ENCODE data around the gene DNAJC11. TPM values are rescaled to one million over a fixed set of nuclear protein-coding genes. Genes with fewer than 3 reads are reported as not detected.
"Not testable (repeated sequence)": the region's sequence is repeated elsewhere in the genome, so short reads cannot be mapped to it uniquely, and the experiment has no call there.

The DNAJC11 gene, protein sequence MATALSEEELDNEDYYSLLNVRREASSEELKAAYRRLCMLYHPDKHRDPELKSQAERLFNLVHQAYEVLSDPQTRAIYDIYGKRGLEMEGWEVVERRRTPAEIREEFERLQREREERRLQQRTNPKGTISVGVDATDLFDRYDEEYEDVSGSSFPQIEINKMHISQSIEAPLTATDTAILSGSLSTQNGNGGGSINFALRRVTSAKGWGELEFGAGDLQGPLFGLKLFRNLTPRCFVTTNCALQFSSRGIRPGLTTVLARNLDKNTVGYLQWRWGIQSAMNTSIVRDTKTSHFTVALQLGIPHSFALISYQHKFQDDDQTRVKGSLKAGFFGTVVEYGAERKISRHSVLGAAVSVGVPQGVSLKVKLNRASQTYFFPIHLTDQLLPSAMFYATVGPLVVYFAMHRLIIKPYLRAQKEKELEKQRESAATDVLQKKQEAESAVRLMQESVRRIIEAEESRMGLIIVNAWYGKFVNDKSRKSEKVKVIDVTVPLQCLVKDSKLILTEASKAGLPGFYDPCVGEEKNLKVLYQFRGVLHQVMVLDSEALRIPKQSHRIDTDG
- 31.5 TPM for polyA plus RNA-seq (2013, experiment 1 of 2)
- 26.7 TPM for polyA plus RNA-seq (2013, experiment 2 of 2)

DNA sequence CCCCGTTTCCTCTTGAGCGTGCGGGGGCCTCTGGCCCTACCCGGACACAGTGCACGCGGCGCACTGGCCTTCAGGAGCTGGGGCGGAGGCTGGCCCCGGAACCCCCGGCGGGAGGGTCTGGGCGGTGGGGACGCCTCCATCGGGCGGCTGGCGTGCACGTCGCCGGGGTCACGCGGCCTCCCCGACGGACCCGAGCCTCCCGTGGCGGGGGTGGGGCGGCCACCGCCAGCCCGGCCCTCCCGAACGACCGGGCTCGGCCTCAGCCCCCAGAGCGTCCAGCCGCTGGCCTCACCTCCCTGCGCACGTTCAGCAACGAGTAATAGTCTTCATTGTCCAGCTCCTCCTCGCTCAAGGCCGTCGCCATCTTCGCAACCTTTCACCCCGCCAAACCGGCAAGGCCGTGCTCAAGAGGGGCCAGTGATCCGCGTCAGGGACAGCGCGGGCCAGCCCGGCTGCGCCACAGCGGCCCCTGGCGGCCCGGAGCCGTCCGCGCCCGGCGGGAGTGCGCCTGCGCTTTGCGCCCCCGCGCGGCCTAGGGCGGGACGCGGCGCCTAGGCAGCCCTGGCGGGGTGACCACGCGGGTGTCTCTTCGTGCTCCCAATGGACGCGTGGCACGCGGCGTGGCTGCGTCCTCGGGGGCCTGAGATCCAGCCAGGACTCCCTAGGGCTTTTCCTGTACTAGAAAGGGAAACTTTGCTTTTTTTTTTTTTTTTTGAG is at the start of gene DNAJC11:
Gene DNAJC11, minus strand, starts transcription at position 380 of the 717 bp plus-strand sequence. Its CDS starts 16 bp downstream, at position 364.
- 0 to 1% methylated on average over 58 to 59 of the region's 80 CpGs for WGBS, 2 experiments (ENCODE audit: insufficient coverage in 2 of 2)
- H3K9me3 ChIP-seq (ENCODE audit: control insufficient read depth, low read length) = no peaks in the 10 kb centered on the region
- peaks cover 6% of the 10 kb centered on the region for H3K4me1 ChIP-seq (ENCODE audit: control insufficient read depth, insufficient read depth, low read length, poor library complexity, severe bottlenecking)
- H3K4me3 ChIP-seq (ENCODE audit: extremely low read depth, insufficient read depth, low read length, poor library complexity, severe bottlenecking) = peak within 1 kb of the TSS; percentile 95
- H3K27ac ChIP-seq (ENCODE audit: low read depth, low read length, severe bottlenecking) = peak within 1 kb of the TSS; percentile 84
- H3K36me3 ChIP-seq (ENCODE audit: control insufficient read depth, insufficient read depth, low read length) = peaks cover 10% of the 10 kb centered on the region

DNA sequence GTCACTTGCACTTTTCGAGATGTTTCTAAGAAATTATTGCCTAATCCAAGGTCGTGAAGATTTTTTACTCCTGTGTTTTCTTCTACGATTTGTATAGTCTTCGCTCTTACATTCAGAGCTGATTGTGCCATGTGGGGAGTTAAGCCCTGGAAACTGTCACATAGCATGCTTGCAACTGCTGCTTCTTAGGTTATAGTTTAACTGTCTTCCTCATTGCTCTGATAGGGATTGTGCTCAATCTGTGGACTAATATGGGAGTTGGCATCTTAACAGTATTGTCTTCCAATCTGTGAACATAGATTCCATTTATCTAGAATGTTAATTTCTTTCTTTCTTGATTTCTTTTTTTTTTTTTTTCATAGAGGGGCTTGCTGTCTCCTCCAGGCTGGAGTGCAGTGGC is 48.9 kb upstream of the DNAJC11 start:
- 86 to 100% methylated on average over 1 to 2 of the region's 4 CpGs for WGBS, 2 experiments (ENCODE audit: insufficient coverage in 2 of 2)
- Histone ChIP-seq H3K4me3 (ENCODE audit: extremely low read depth, insufficient read depth, low read length, poor library complexity, severe bottlenecking) (no peak overlapping the region), H3K27ac (ENCODE audit: low read depth, low read length, severe bottlenecking) (no peak overlapping the region), H3K4me1 (ENCODE audit: control insufficient read depth, insufficient read depth, low read length, poor library complexity, severe bottlenecking) (no peaks in the 10 kb centered on the region), H3K36me3 (ENCODE audit: control insufficient read depth, insufficient read depth, low read length) (no peaks in the 10 kb centered on the region), H3K9me3 (ENCODE audit: control insufficient read depth, low read length) (no peaks in the 10 kb centered on the region)

DNA sequence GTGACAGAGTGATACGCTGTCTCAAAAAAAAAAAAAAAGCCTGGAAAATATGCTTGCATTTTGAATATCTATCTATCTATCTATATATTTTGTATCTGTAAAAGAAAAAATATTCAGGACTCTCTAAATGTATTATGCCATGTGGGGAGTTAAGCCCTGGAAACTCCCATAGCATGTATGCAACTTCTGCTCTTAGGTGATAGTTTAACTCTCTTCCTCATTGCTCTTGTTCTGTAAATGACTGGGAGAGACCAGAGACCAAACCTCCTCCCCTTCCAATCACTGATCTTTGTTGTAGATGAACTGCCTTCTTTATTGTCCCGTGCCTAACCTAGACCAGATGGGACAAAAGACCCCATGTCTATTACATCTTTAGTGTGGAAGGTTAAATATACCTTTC is 46.1 kb upstream of the DNAJC11 start:
- Histone ChIP-seq H3K4me3 (ENCODE audit: extremely low read depth, insufficient read depth, low read length, poor library complexity, severe bottlenecking) (no peak overlapping the region), H3K27ac (ENCODE audit: low read depth, low read length, severe bottlenecking) (no peak overlapping the region), H3K4me1 (ENCODE audit: control insufficient read depth, insufficient read depth, low read length, poor library complexity, severe bottlenecking) (peaks cover 3% of the 10 kb centered on the region), H3K9me3 (ENCODE audit: control insufficient read depth, low read length) (no peaks in the 10 kb centered on the region), H3K36me3 (ENCODE audit: control insufficient read depth, insufficient read depth, low read length) (no peaks in the 10 kb centered on the region)
- WGBS, 2 experiments (ENCODE audit: insufficient coverage in 2 of 2) = no CpG with 5 or more reads among the region's 2 CpGs

DNA sequence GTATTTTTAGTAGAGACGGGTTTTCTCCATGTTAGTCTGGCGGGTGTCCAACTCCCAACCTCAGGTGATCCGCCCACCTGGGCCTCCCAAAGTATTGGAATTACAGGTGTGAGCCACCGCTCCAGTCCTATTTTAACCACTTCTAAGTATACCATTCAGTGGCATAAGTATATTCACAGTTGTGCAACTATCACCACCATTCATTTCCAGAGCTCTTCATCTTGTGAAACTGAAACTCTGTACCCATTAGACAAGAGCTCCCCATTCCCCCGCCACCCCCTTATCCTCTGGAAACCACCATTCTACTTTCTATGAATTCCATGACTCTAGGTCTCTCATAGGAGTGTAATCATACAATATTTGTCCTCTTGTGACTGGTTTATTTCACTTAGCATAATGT is 43.5 kb upstream of the DNAJC11 start:
- Histone ChIP-seq H3K4me3 (ENCODE audit: extremely low read depth, insufficient read depth, low read length, poor library complexity, severe bottlenecking) (no peak overlapping the region), H3K4me1 (ENCODE audit: control insufficient read depth, insufficient read depth, low read length, poor library complexity, severe bottlenecking) (peaks cover 3% of the 10 kb centered on the region), H3K36me3 (ENCODE audit: control insufficient read depth, insufficient read depth, low read length) (no peaks in the 10 kb centered on the region), H3K9me3 (ENCODE audit: control insufficient read depth, low read length) (no peaks in the 10 kb centered on the region), H3K27ac (ENCODE audit: low read depth, low read length, severe bottlenecking) (no peak overlapping the region)
- 87 to 90% methylated on average over 3 to 4 of the region's 5 CpGs for WGBS, 2 experiments (ENCODE audit: insufficient coverage in 2 of 2)

DNA sequence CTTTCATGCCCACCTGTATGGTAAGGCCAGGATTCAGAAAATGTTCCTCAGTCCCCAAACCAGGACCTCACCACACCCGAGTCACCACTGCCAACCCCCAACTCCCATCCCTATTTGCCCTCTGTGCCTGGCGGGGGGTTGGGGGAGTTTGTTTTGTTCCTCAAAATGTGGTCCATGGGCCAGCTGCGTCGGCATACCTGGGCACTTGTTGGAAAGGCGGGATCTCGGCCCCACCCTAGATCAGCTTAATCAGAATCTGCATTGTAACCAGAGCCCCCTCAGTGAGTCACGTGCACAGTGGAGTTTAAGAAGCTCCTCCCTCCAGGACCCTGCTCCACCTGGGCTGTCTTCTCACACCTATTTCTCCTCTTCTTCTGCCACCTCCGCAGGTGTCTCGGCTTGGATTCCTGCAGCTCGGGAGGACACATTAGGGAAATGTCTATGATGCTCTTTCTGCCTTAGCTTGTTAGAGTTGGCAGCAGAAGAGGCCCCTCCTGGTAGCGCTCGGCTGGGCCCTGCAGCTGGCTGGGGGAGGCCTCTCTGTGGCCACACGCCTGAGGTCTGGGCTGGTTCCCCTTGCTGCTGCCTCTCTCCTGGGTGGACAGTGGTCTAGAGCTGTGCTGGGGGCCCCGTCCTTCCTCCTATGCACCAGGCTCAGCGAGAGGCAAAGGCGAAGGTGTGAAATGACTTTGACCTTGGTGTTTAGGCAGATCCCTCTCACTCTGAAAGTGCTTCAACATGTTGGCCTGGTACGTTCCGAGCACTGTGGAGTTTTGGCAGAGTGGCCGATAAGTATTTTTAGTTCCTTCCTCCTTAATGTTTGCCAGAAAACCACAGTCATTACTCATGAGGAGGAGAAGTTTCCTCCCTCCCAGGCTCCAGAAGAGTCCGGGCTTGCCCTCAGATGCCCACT is 41.8 kb upstream of the DNAJC11 start:
- Histone ChIP-seq H3K27ac (ENCODE audit: low read depth, low read length, severe bottlenecking) (peak overlapping the region; percentile 16), H3K4me1 (ENCODE audit: control insufficient read depth, insufficient read depth, low read length, poor library complexity, severe bottlenecking) (peaks cover 3% of the 10 kb centered on the region), H3K36me3 (ENCODE audit: control insufficient read depth, insufficient read depth, low read length) (no peaks in the 10 kb centered on the region), H3K4me3 (ENCODE audit: extremely low read depth, insufficient read depth, low read length, poor library complexity, severe bottlenecking) (no peak overlapping the region), H3K9me3 (ENCODE audit: control insufficient read depth, low read length) (no peaks in the 10 kb centered on the region)
- 86 to 88% methylated on average over 13 to 15 of the region's 20 CpGs for WGBS, 2 experiments (ENCODE audit: insufficient coverage in 2 of 2)

DNA sequence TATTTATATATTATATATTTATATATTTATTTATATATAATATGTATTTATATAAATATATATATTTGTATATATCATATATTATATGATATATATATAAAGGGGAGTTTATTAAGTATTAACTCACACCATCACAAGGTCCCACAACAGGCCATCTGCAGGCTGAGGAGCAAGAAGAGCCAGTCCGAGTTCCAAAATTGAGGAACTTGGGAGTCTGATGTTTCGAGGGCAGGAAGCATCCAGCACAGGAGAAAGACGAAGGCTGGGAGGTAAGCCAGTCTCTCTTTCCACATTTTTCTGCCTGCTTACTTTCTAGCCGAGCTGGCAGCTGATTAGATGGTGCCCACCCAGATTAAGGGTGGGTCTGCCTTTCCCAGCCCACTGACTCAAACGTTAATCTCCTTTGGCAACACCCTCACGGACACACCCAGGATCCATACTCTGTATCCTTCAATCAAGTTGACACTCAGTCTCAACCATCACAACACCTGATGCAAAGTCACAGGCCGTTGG is 41.1 kb upstream of the DNAJC11 start:
- not testable (repeated sequence) for H3K36me3 ChIP-seq (ENCODE audit: control insufficient read depth, insufficient read depth, low read length); H3K4me1 ChIP-seq (ENCODE audit: control insufficient read depth, insufficient read depth, low read length, poor library complexity, severe bottlenecking); H3K27ac ChIP-seq (ENCODE audit: low read depth, low read length, severe bottlenecking); H3K9me3 ChIP-seq (ENCODE audit: control insufficient read depth, low read length); H3K4me3 ChIP-seq (ENCODE audit: extremely low read depth, insufficient read depth, low read length, poor library complexity, severe bottlenecking)
- 80 to 88% methylated on average over 2 to 7 of the region's 7 CpGs for WGBS, 2 experiments (ENCODE audit: insufficient coverage in 2 of 2)

DNA sequence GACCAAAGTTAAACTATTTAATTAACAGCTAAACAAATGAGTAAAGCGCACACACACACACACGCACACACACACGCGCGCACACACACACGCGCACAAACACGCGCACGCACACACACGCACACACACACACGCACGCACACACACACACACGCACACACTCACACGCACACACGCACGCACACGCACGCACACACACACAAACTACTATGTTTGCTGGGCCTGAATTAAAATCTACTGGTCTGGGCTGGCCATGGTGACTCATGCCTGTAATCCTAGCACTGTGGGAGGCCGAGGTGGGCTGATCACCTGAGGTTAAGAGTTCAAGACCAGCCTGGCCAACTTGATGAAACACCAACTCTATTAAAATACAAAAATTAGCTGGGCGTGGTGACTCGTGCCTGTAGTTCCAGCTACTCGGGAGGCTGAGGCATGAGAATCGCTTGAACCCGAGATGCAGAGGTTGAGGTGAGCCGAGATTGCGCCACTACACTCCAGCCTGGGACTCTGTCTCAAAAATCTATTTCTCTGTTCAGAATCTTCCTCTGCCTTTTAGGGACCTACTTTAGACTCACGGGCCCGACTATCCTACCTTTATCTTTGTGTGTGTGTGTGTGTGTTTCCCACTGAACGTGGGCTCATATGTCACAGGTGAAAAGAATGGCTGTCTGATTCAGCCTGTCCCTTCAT is 37.5 kb upstream of the DNAJC11 start:
- Histone ChIP-seq H3K27ac (ENCODE audit: low read depth, low read length, severe bottlenecking) (no peak overlapping the region), H3K36me3 (ENCODE audit: control insufficient read depth, insufficient read depth, low read length) (no peaks in the 10 kb centered on the region), H3K4me3 (ENCODE audit: extremely low read depth, insufficient read depth, low read length, poor library complexity, severe bottlenecking) (no peak overlapping the region), H3K4me1 (ENCODE audit: control insufficient read depth, insufficient read depth, low read length, poor library complexity, severe bottlenecking) (peaks cover 3% of the 10 kb centered on the region), H3K9me3 (ENCODE audit: control insufficient read depth, low read length) (no peaks in the 10 kb centered on the region)
- WGBS, 2 experiments (ENCODE audit: insufficient coverage in 2 of 2) = 86 to 89% methylated on average over 12 to 14 of the region's 30 CpGs

DNA sequence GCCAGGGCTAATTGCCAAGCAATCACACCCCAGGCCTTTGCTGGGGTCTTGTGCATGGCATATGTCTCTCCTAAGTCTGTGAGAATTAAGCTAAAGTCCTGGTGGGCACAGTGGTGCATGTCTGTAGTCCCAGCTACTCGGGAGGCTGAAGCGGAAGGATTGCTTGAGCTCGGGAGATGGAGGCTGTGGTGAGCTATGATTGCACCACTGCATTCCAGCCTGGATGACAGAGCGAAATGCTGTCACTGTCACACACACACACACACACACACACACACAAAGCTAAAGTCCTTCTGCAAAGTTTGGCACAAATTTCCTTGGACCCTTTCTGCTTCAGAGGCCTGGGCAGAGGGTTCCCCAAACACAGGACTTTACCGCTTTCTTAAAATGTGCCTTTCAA is 31.3 kb upstream of the DNAJC11 start:
- Histone ChIP-seq H3K4me3 (ENCODE audit: extremely low read depth, insufficient read depth, low read length, poor library complexity, severe bottlenecking) (no peak overlapping the region), H3K36me3 (ENCODE audit: control insufficient read depth, insufficient read depth, low read length) (no peaks in the 10 kb centered on the region), H3K4me1 (ENCODE audit: control insufficient read depth, insufficient read depth, low read length, poor library complexity, severe bottlenecking) (no peaks in the 10 kb centered on the region), H3K27ac (ENCODE audit: low read depth, low read length, severe bottlenecking) (no peak overlapping the region), H3K9me3 (ENCODE audit: control insufficient read depth, low read length) (no peaks in the 10 kb centered on the region)
- WGBS, 2 experiments (ENCODE audit: insufficient coverage in 2 of 2) = 90 to 100% methylated on average over 2 to 5 of the region's 5 CpGs

DNA sequence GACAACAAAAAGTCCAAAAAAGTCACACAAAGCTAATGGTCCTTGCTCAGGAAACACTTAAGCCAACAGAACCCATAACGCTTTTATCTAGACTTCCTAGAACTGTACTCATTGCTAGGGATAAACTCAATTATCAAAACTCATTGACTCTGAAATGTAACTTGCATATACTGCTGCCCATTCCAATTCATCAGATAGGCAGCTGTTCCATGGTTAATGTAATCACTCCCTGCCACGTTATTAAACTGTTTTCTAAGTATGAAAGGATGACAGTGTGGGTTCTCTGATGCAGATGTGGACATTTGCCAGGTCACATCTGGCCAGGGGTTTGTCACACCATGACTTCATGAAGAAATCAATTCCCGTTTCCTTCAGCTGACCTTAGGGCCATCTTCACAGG is 30.3 kb upstream of the DNAJC11 start:
- Histone ChIP-seq H3K4me1 (ENCODE audit: control insufficient read depth, insufficient read depth, low read length, poor library complexity, severe bottlenecking) (no peaks in the 10 kb centered on the region), H3K27ac (ENCODE audit: low read depth, low read length, severe bottlenecking) (no peak overlapping the region), H3K36me3 (ENCODE audit: control insufficient read depth, insufficient read depth, low read length) (no peaks in the 10 kb centered on the region), H3K9me3 (ENCODE audit: control insufficient read depth, low read length) (no peaks in the 10 kb centered on the region), H3K4me3 (ENCODE audit: extremely low read depth, insufficient read depth, low read length, poor library complexity, severe bottlenecking) (no peak overlapping the region)
- 100% methylated on average over 1 of the region's 3 CpGs for WGBS, 2 experiments (ENCODE audit: insufficient coverage in 2 of 2)

All from mesodermal cell (in vitro differentiated cells).